D721Med (cell line): Measurements from ENCODE around the gene GPR153.

Experiments used
- DNase-seq: peaks from one replicate; pipeline ENCODE4 v3.0.0; 2011; ENCODE audit warnings: low spot score; ENCODE audit not compliant: insufficient read length
- FAIRE-seq: peaks from 2 replicates; lab custom pipeline; 2011; peaks lifted over from hg19 to GRCh38; lab: Jason Lieb, UNC
- TF ChIP-seq, protein P1 (sequence below): IDR thresholded peaks from 2 replicates; pipeline ENCODE4 v1.5.1; 2012; ENCODE audit warnings: mild to moderate bottlenecking, control low read depth; ENCODE audit not compliant: insufficient read depth; ENCODE audit errors: missing control alignments

Gene GPR153

DNA sequence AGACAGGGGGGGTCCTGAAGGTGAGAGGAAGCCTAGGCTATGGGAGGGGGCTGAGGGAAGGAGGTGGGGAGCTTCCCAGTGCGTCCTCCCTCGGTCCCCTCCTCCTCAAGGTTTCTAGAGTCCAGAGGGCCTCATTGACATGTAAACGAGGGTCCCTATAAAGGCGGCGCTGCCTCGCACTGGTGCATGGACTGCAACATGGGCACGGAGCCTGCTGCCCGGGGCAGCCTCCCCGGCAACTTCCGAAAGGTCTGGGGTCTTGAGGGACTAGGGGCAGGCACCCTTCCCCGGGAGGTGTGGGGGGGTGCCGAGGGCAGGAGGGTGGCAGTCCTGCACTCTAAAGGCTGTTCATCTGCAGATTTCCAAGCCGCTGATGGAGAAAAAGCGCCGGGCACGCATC, 16.9 kb downstream of the GPR153 start, which contains the start of gene HES3:
HES3 (plus strand) TSS at position 187 of the 400 bp plus-strand sequence; CDS start at position 374, 187 bp downstream.
- TF ChIP-seq, protein P1, sequence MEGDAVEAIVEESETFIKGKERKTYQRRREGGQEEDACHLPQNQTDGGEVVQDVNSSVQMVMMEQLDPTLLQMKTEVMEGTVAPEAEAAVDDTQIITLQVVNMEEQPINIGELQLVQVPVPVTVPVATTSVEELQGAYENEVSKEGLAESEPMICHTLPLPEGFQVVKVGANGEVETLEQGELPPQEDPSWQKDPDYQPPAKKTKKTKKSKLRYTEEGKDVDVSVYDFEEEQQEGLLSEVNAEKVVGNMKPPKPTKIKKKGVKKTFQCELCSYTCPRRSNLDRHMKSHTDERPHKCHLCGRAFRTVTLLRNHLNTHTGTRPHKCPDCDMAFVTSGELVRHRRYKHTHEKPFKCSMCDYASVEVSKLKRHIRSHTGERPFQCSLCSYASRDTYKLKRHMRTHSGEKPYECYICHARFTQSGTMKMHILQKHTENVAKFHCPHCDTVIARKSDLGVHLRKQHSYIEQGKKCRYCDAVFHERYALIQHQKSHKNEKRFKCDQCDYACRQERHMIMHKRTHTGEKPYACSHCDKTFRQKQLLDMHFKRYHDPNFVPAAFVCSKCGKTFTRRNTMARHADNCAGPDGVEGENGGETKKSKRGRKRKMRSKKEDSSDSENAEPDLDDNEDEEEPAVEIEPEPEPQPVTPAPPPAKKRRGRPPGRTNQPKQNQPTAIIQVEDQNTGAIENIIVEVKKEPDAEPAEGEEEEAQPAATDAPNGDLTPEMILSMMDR, result no peak
- no peak for FAIRE-seq

DNA sequence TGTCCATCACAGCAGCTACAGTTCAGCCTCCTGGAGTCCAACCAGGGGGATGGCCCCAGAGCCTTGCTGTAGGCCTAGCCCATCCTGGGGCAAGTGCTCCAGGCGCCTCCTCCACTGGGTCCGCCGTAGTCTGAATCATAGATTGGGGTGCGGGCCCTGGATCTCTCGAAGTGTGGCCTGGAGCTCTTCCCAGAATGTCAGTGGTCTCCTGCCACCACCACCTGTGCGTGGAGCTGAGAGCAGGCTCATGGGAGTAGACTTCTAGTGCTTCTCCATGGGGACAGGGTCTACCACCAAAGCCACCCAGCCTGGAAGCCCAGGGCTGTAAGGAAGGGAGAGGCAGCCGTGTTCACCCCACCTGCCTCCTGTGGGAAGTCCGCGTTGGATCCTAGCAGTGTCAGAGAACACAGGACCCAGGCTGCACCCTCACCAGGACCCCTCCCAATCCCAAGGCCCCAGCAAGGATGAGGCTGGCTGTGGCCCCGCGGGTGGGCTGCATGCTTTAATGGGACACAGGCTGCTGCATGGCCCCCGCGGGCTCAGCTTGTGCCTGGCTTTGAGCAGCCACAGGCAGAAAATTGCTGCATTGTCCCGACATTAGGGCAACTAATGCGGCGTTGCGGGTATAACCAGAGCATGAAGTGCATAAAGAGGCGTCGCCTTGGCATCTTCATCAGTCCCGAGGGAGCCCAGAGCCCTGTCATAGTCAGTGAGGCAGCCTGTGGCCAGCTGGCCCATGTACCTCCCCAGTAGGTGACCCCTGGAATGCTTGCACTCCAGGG, 17.7 kb downstream of the GPR153 start:
- FAIRE-seq (no peak), DNase-seq (no peak)
- TF ChIP-seq, protein P1, result no peak

More for the DNA sequence above, 16.9 kb downstream of the GPR153 start, which contains the start of gene HES3:
- DNase-seq, result no peak

DNA sequence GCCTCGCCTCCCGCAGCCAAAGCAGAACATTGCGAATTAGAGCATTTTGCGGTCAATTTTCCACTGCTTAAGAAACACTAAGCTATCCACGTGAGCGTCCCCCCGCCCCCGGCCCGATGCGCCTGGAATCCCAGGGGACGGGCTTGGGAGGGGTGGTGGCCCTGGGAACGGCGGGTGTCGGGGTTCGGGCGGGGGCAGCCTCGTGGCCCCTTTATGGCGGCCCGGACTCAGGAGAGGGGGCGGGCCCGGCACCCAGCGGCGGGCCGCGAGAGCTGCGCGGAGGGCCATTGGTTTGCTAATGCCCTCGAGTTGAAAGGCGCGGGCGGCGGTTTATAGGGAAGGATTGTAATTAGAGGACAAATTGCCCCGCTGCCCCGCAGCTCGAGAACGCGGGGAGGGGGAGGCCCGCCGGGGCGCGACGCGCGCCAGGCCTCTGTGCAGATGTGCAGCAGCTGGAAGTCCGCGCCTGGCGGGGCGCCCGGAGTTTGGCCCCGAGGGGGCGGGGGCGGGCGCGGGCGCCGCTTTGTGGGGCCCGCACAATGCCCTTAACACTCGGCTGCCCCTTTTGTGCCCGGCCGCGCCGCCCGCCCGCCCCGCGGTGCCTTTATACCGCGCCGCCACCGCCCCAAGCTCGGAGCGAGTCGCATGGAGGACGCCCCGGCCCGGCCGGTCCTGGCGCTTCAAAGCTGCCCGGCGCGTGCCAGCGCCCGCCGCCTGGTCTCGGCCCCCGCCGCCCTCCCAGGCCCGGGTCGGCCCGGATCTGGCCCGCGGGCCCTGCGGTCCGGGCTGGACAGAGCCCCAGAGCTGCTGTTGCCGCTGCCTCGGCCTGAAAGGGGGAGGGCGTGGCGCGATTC, 18.8 kb downstream of the GPR153 start:
- FAIRE-seq (no peak), DNase-seq (no peak)
- TF ChIP-seq, protein P1, result no peak

DNA sequence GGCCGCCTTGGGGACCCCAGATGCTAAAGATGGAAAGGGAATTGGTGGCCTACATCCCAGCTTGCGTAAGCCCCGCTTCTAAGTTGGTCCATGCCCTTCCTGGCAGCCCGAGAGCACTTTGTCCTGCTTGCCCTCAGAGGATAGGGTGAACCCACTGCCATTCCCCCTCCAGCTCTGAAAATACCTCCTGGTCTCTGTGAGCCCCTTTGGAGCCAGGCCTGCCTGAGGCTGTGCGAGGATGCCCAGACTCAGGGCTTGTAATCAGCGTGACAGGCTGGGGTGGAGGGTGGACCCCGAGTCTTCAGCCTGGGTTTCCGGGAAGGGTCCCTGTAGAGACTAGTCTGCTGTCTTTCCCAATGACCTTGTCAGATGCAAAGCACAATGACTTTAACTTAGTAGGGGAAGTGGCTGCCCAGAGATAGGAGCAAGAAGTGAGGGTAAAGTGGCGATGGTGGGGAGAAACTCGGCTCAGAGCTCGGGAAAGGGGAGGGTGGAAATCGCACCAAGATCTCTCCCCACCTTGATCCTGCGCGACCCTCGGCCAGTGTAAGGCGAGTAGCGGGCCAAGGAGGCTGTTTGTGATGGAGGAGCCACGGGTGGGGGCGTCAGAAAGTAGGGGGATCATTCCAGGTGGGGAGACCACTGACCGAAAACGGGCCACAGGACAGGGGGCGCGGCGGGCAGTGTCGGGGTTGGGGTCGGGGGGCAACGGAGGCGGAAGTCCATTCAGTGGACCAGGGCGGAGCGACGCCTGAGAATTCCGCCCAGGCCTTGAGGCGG, 19.6 kb downstream of the GPR153 start:
- FAIRE-seq, result no peak
- DNase-seq, result no peak
- TF ChIP-seq, protein P1, result no peak

DNA sequence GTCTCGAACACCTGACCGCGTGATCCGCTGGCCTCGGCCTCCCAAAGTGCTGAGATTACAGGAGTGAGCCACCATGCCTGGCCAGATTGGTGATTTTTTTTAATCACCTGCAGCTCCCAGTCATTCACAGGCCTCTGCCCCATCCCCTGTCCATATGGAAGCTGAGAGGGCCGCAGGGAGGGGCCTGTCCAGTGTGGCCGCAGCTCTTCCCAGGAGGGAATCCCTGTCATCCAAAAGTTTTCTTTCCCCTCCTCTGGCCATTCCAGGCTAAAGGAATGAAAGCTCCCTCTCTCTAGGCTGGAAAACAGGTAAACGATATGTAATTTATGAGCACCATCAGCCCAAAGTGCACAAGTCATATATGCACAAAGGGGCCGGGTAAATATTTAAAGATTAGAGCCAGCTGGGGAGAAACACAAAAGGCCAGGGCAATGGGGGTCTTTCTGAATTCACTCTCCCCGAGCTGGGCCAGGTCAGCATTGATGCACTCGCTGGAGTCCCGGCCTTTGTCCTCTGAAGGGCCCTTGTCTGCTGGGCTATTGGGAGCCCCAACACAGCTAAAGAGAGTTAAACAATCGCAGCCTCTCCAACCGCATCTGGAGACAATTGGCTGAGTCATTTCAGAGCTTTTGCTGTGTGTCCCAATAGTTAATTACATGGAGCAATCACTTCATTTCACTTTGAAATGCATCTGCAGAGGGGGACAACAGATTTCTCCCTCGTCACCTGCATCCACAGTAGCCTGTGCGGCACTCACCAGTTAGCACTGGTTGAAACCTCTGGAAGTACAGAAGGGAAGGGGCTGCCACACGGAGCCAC, 20.7 kb downstream of the GPR153 start:
- FAIRE-seq, result no peak
- TF ChIP-seq, protein P1, result no peak

DNA sequence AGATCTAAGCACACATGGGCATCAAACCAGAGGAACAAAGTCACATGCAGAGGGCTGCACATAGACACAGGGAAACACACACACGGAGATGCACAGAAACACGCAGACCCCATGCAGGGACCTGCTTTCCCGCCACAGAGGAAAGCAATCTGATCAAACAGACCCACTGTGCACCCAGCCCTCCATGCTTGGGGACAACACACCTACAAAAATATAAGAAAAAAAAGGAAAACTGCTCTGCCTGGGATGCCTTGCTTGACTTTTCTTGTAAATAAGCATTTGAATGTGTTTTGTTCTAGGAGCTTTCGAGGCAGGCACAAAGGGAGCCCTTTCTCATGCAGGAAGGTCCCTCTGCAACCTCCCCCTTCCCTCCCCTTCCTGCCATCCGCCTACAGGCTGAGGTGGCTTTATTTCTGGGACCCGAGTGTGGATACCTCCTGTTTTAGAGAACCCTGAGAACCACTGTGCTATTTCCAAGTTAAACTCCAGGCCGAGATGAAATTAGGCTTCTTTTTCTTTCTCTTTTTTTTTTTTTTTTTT, 21.6 kb downstream of the GPR153 start:
- no peak for FAIRE-seq
- DNase-seq, result no peak
- TF ChIP-seq, protein P1, result no peak

More for the DNA sequence above, 20.7 kb downstream of the GPR153 start:
- no peak for DNase-seq
